ENCODE results near the gene NMNAT2. TPM values are rescaled to one million over a fixed set of nuclear protein-coding genes. Genes with fewer than 3 reads are reported as not detected.

Gene NMNAT2
- total RNA-seq, 3 donors from 2014 or later, result not detected

- Mint-ChIP-seq H3K4me1 (ENCODE audit: low read depth) (peaks cover 12% of the 10 kb centered on the region), H3K27me3 (ENCODE audit: low read depth) (peaks cover 10% of the 10 kb centered on the region), H3K36me3 (ENCODE audit: insufficient read depth) (no peaks in the 10 kb centered on the region), H3K9me3 (no peaks in the 10 kb centered on the region), H3K4me3 (no peak overlapping the region)
- no peak for DNase-seq
- no peak for ATAC-seq
These were observed 219.7 kb downstream of the NMNAT2 start for GRCh38 chr1:183198463-183198862.

Other genes starting within 250 kb of the NMNAT2 start
- gene LAMC2, start 232.1 kb downstream of the NMNAT2 start, total RNA-seq, result under 1 TPM in 1 of 3 donors, not detected in 2; 0.03 TPM
- gene SMG7, start 54.1 kb upstream of the NMNAT2 start, total RNA-seq, result 10 to 100 TPM; 69.0 to 74.3 (median 70.3) TPM
- gene NCF2, start 172.1 kb upstream of the NMNAT2 start, total RNA-seq, result 1 to 10 TPM in 1 of 3 donors, under 1 TPM in 2; 0.66 to 1.9 (median 0.89) TPM
- 100 to 1,000 TPM in 2 of 3 donors, 10 to 100 TPM in 1; 98.1 to 107 (median 100) TPM for gene ARPC5, start 217.4 kb upstream of the NMNAT2 start, total RNA-seq
- not detected for gene APOBEC4, start 234.9 kb upstream of the NMNAT2 start, total RNA-seq

All from activated T-cell treated with anti-CD3 and anti-CD28 coated beads, Interleukin-2, amount 50 U/mL, for 4 hours (primary cell).